Stimulated activated CD4-positive, alpha-beta T cell treated with anti-CD3 and anti-CD28 coated beads, Interleukin-4, amount 100 ng/mL, for 1 hour (primary cell): ENCODE results near the gene ACTR10.

Experiments used
- DNase-seq: peaks from one replicate; pipeline ENCODE4 v3.0.0-alpha.2; 2020

Gene ACTR10

GRCh38 chr14:58282925-58283593 is 83.1 kb downstream of the ACTR10 start:
- DNase-seq, result no peak

GRCh38 chr14:58283730-58284129 is 83.8 kb downstream of the ACTR10 start:
- no peak for DNase-seq

GRCh38 chr14:58285132-58285531 is 85.2 kb downstream of the ACTR10 start:
- DNase-seq, result no peak
